Hepatocyte (in vitro differentiated cells): Measurements from ENCODE around the gene GPR37L1. TPM values are rescaled to one million over a fixed set of nuclear protein-coding genes. Genes with fewer than 3 reads are reported as not detected.
"Not testable (repeated sequence)": the region's sequence is repeated elsewhere in the genome, so short reads cannot be mapped to it uniquely, and the experiment has no call there.

Experiments used
- DNase-seq: peaks from one replicate; pipeline ENCODE4 v3.0.0-alpha.2; 2016; ENCODE audit warnings: low spot score
- H2AFZ ChIP-seq: fragments of 200-600 bp; sonication (generic); 2 replicates; pipeline ENCODE4 v1.6.0; 2016; ENCODE audit warnings: antibody characterized with exemption, mild to moderate bottlenecking
- H3K27ac ChIP-seq: fragments of 200-600 bp; sonication (generic); 2 replicates; pipeline ENCODE4 v1.5.1; 2016; ENCODE audit warnings: mild to moderate bottlenecking
- H3K27me3 ChIP-seq: fragments of 200-600 bp; sonication (generic); 2 replicates; pipeline ENCODE4 v1.6.1; 2016
- H3K36me3 ChIP-seq: fragments of 200-600 bp; sonication (generic); replicated peaks from 2 replicates; pipeline ENCODE4 v1.5.1; 2016; ENCODE audit warnings: low read depth; ENCODE audit not compliant: insufficient read depth
- H3K4me1 ChIP-seq: fragments of 200-600 bp; sonication (generic); 2 replicates; pipeline ENCODE4 v1.5.1; 2016; ENCODE audit warnings: mild to moderate bottlenecking, moderate library complexity; ENCODE audit not compliant: insufficient read depth
- H3K4me2 ChIP-seq: fragments of 200-600 bp; sonication (generic); 2 replicates; pipeline ENCODE4 v1.6.0; 2016
- H3K4me3 ChIP-seq: fragments of 200-600 bp; sonication (generic); 2 replicates; pipeline ENCODE4 v1.5.1; 2016; ENCODE audit warnings: mild to moderate bottlenecking
- H3K79me2 ChIP-seq: fragments of 200-600 bp; sonication (generic); 2 replicates; pipeline ENCODE4 v1.6.0; 2017; ENCODE audit warnings: mild to moderate bottlenecking
- H3K9me2 ChIP-seq: fragments of 200-600 bp; sonication (generic); replicated peaks from 2 replicates; pipeline ENCODE4 v1.6.0; 2017; ENCODE audit warnings: mild to moderate bottlenecking; ENCODE audit not compliant: insufficient read depth
- H3K9me3 ChIP-seq: fragments of 200-600 bp; sonication (generic); 2 replicates; pipeline ENCODE4 v1.5.1; 2016; ENCODE audit warnings: low read depth, mild to moderate bottlenecking
- H4K20me1 ChIP-seq: fragments of 200-600 bp; sonication (generic); 2 replicates; pipeline ENCODE4 v1.6.0; 2016; ENCODE audit warnings: mild to moderate bottlenecking; ENCODE audit not compliant: insufficient read depth, poor library complexity, severe bottlenecking
- EZH2 ChIP-seq: fragments of 200-600 bp; sonication (generic); IDR thresholded peaks from 2 replicates; pipeline ENCODE4 v1.6.1; 2016; ENCODE audit warnings: antibody characterized with exemption, mild to moderate bottlenecking, borderline replicate concordance
- EZH2phosphoT487 ChIP-seq: fragments of 200-600 bp; sonication (generic); IDR thresholded peaks from one replicate; pipeline ENCODE4 v1.6.1; 2018; ENCODE audit warnings: antibody characterized with exemption, mild to moderate bottlenecking, low read depth, moderate library complexity; ENCODE audit not compliant: unreplicated experiment, severe bottlenecking
- WGBS: methylation state at CpG from one replicate; pipeline ENCODE4 v1.1.6; 2016; ENCODE audit warnings: low lambda C conversion rate; ENCODE audit errors: missing lambda C conversion rate; 5-methylcytosine and 5-hydroxymethylcytosine counted together
- polyA plus RNA-seq: library from polyadenylated mRNA; unstranded; fragments of >200 nt; fragmentation: Nextera tagmentation; extraction: Ambion mirVana; gene quantifications from 2 replicates; pipeline ENCODE4 v1.2.1, GENCODE V29; 2016
- total RNA-seq: library from RNA; depleted of rRNA; stranded (reverse); fragments of >200 nt; gene quantifications from 2 replicates; pipeline ENCODE4 v1.2.3, GENCODE V29; 2014
- TF ChIP-seq, protein P1 (sequence below): fragments of 200-600 bp; sonication (generic); IDR thresholded peaks from 2 replicates; pipeline ENCODE4 v1.5.1; 2016; ENCODE audit warnings: antibody characterized with exemption, mild to moderate bottlenecking; ENCODE audit not compliant: poor library complexity

The GPR37L1 gene
- total and polyA plus RNA-seq, 2 experiments from 2014 or later: 0.39 TPM; not detected in 1

DNA sequence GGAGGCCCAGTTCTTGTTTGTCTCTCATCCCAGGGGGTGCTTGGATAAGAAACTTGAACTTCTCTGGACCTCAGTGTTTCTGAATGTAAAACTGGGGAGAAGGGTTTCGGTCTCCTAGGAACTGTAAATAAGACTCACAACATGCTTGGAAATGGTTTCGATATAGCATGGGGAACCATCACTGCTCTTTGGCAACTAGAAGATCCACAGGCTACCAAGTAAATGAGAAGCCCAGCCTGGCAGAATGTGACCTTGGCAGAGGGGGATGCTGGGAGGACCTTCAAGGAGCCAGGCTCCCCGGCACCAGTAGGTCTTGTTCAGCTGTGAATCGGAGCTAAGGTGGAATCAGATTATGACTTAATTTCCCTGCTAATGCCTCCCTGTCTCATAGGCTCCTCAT is 18.1 kb downstream of the GPR37L1 start:
- DNase-seq: no peak
- H3K27me3 ChIP-seq: no peaks in the 10 kb centered on the region
- H3K9me2 ChIP-seq: no peaks in the 10 kb centered on the region
- H3K4me1 ChIP-seq: peaks cover 7% of the 10 kb centered on the region
- no peak overlapping the region for H3K4me2 ChIP-seq
- WGBS: 96% methylated on average over 4 of the region's 4 CpGs
- H4K20me1 ChIP-seq: peaks cover 53% of the 10 kb centered on the region
- peaks cover 59% of the 10 kb centered on the region for H3K79me2 ChIP-seq
- H3K27ac ChIP-seq: no peak overlapping the region
- no peak for TF ChIP-seq EZH2phosphoT487
- no peak for TF ChIP-seq EZH2
- TF ChIP-seq, protein P1, sequence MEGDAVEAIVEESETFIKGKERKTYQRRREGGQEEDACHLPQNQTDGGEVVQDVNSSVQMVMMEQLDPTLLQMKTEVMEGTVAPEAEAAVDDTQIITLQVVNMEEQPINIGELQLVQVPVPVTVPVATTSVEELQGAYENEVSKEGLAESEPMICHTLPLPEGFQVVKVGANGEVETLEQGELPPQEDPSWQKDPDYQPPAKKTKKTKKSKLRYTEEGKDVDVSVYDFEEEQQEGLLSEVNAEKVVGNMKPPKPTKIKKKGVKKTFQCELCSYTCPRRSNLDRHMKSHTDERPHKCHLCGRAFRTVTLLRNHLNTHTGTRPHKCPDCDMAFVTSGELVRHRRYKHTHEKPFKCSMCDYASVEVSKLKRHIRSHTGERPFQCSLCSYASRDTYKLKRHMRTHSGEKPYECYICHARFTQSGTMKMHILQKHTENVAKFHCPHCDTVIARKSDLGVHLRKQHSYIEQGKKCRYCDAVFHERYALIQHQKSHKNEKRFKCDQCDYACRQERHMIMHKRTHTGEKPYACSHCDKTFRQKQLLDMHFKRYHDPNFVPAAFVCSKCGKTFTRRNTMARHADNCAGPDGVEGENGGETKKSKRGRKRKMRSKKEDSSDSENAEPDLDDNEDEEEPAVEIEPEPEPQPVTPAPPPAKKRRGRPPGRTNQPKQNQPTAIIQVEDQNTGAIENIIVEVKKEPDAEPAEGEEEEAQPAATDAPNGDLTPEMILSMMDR: no peak
- no peak overlapping the region for H2AFZ ChIP-seq
- no peaks in the 10 kb centered on the region for H3K9me3 ChIP-seq
- no peak overlapping the region for H3K4me3 ChIP-seq
- no peaks in the 10 kb centered on the region for H3K36me3 ChIP-seq

DNA sequence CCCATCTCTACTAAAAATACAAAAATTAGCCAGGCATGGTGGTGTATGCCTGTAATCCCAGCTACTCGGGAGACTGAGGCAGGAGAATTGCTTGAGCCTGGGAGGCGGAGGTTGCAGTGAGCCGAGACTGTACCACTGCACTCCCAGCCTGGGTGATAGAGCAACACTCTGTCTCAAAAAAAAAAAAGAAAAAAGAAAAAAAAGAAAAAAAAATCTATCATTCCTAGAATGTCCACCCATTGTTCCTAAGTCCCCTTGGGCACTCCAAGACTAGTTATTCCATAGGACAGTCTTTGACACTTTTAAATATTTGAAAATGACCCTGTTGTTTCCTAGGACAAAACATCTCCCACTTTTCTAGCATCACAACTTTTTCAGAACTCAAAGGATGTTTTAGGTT is 18.8 kb downstream of the GPR37L1 start:
- H3K36me3 ChIP-seq, H3K4me3 ChIP-seq, H3K9me2 ChIP-seq, H3K9me3 ChIP-seq, H2AFZ ChIP-seq, DNase-seq, H3K27me3 ChIP-seq, H3K27ac ChIP-seq, H3K4me1 ChIP-seq, H3K4me2 ChIP-seq: not testable (repeated sequence)
- Histone ChIP-seq H4K20me1 (peaks cover 51% of the 10 kb centered on the region), H3K79me2 (peaks cover 59% of the 10 kb centered on the region)
- WGBS: 100% methylated on average over 3 of the region's 3 CpGs

DNA sequence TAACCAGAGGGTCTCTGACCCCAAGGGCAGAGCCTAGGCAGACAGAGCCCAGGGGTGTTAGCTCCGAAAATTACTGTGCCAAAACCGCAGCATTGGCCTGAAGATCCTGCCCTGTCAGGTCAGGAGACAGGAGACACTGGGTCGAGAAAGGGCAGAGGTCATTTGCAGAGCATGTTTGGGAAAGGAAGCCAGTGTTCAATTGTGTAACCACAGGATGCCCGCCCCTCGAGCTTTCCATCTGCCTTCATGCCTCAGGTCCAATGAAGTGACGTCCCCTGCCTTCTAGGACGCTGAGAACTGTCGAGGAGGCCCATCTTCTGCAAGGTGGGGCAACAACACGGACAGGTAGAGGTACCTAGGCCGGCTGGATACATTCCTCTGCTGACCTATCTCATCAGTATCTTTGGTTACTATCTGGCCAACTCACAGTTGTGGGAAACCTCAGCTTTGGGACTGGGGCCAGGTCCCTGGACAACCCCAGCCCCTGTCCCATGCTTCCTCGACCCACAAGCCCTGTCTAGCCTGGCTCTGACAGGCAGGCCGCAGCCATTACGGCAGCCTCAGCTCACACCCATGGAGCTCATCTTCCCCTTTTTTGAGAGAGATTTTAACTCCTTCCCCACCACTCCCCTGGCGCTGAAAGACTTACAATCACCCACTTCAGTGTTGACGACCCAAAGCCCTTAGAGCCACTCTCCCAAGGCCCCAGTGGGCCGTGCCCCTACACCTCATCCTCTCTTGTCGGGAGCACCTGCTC is 20.5 kb downstream of the GPR37L1 start:
- no peaks in the 10 kb centered on the region for H3K9me3 ChIP-seq
- WGBS: 34% methylated on average over 17 of the region's 17 CpGs
- peak; percentile 19 for DNase-seq
- peaks cover 7% of the 10 kb centered on the region for H3K4me1 ChIP-seq
- H3K27me3 ChIP-seq: no peaks in the 10 kb centered on the region
- peaks cover 48% of the 10 kb centered on the region for H4K20me1 ChIP-seq
- peak overlapping the region; percentile 89 for H3K4me2 ChIP-seq
- peaks cover 59% of the 10 kb centered on the region for H3K79me2 ChIP-seq
- no peaks in the 10 kb centered on the region for H3K36me3 ChIP-seq
- H3K9me2 ChIP-seq: no peaks in the 10 kb centered on the region
- peak overlapping the region; percentile 42 for H2AFZ ChIP-seq
- peak overlapping the region; percentile 81 for H3K27ac ChIP-seq
- TF ChIP-seq, protein P1: no peak
- TF ChIP-seq EZH2: no peak
- no peak for TF ChIP-seq EZH2phosphoT487
- H3K4me3 ChIP-seq: peak overlapping the region; percentile 63

DNA sequence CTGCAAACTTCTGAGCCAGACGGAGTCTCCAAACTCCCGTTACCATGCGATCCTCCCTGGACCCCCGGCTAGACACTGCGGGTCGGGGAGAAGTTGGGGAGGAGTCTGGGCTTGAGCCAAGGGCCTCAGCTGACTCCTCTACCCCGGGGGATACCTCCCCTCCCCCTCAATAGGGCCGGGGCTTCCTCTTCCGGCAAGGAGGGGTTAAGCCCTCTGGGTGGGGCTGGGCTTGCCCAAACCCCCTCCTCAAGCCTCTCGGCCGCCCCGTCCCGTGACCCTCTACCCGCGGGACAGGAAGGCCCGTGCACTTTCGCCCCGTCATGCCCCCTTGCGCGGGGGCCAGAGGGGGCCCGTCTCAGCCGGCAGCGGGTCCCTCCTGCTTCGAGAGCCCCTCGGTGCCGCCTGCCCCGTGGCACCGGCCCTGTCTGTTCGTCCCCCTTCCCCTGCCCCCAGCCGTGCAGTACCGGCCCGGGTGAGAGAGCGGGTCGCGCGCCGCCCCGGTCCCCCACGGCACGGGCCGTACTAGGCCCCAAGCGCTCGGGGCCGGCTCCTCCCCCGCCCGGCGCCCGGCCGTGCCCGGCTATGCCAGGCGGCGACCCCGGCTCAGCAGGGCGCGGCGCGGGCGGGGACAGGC is 21.2 kb downstream of the GPR37L1 start:
- H3K36me3 ChIP-seq: no peaks in the 10 kb centered on the region
- peak overlapping the region; percentile 63 for H3K4me3 ChIP-seq
- peaks cover 42% of the 10 kb centered on the region for H4K20me1 ChIP-seq
- H3K27me3 ChIP-seq: no peaks in the 10 kb centered on the region
- peak overlapping the region; percentile 42 for H2AFZ ChIP-seq
- H3K4me1 ChIP-seq: peaks cover 7% of the 10 kb centered on the region
- H3K9me3 ChIP-seq: no peaks in the 10 kb centered on the region
- peak overlapping the region; percentile 81 for H3K27ac ChIP-seq
- peak; percentile 54 for DNase-seq
- WGBS: 0% methylated on average over 28 of the region's 58 CpGs
- H3K4me2 ChIP-seq: peak overlapping the region; percentile 89
- no peaks in the 10 kb centered on the region for H3K9me2 ChIP-seq
- TF ChIP-seq EZH2phosphoT487 (no peak), EZH2 (no peak)
- TF ChIP-seq, protein P1: no peak
- H3K79me2 ChIP-seq: peaks cover 53% of the 10 kb centered on the region
